Fibroblast of the aortic adventitia (primary cell): ENCODE measurements around the gene CCL23. TPM values are rescaled to one million over a fixed set of nuclear protein-coding genes. Genes with fewer than 3 reads are reported as not detected.
"Not testable (repeated sequence)": the region's sequence is repeated elsewhere in the genome, so short reads cannot be mapped to it uniquely, and the experiment has no call there.

Source experiments
- DNase-seq: peaks from one replicate; pipeline ENCODE4 v3.0.0-alpha.2; 2010; ENCODE audit warnings: low read depth
- H3K4me3 ChIP-seq: 2 replicates; pipeline ENCODE4 v1.5.1; 2011; ENCODE audit warnings: low read depth, mild to moderate bottlenecking, control low read depth, low read length, moderate library complexity
- CTCF ChIP-seq: IDR thresholded peaks from 2 replicates; pipeline ENCODE4 v1.5.1; 2011; ENCODE audit warnings: mild to moderate bottlenecking, low read length, control low read depth, inconsistent platforms; ENCODE audit not compliant: insufficient read depth
- total RNA-seq: library from RNA; depleted of rRNA; stranded (reverse); fragments of >200 nt; gene quantifications from 2 replicates; pipeline ENCODE4 v1.2.3, GENCODE V29; 2012; ENCODE audit warnings: low replicate concordance

CCL23 gene
- total RNA-seq, 1 donor, result not detected

DNA sequence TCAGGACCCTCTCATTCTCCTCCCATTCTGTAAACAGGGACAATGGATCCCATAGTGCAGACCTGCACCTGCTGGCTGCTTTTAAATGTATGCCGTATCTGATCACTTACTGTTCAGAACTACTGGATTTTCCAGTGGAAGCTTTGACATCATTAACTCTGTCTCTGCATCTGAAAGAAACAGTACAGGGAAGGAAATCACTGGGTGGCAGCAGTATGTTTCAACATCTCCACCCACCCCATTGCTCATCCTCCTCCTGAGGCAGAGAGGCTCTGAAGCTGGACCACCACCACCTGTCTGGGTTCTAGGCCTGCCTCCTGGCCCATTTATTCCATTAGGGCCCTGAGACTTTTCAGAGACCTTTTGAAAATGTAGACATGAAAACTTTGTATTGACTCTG lies 19.0 kb downstream of the CCL23 start:
- TF ChIP-seq CTCF, result no peak
- DNase-seq, result no peak
- H3K4me3 ChIP-seq, result no peak overlapping the region

DNA sequence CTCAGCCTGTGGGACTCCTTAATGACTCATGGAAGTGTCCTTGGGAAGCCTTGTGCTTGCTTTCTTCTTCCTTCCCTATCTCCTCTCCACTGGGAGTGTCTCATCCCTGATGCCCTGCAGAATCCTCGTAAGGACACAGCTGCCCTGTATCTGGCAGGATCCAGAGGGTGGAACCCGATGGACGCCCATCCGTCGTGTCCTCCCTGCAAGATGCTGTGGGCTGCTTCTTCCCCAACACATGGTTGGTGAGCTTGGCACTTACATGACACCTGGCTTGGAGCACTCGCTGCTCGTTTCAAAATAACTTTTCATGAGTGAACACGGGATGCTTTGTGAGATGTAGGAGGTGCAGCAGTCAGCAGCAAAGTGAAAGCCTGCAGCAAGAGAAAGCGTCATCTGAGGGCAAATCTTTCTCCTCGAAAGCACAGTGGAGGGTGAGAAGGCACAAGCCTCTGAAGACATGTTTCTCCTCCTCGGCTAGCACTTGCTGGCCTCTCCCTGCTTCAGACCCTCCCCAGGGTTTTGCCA lies 19.7 kb downstream of the CCL23 start:
- no peak for DNase-seq
- TF ChIP-seq CTCF, result no peak
- no peak overlapping the region for H3K4me3 ChIP-seq

DNA sequence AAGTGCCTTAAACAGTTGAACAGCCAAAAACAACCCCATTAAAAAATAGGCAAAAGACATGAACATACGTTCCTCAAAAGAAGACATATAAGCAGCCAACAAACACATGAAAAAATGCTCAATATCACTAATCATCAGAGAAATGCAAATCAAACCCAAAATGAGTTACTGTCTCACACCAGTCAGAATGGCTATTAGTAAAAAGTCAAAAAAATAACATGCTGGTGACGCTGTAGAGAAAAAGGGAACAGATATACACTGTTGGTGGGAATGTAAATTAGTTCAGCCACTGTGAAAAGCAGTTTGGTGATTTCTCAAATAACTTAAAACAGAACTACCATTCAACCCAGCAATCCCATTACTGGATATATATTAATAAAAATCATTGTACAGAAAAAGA lies 22.4 kb downstream of the CCL23 start:
- not testable (repeated sequence) for DNase-seq, H3K4me3 ChIP-seq

DNA sequence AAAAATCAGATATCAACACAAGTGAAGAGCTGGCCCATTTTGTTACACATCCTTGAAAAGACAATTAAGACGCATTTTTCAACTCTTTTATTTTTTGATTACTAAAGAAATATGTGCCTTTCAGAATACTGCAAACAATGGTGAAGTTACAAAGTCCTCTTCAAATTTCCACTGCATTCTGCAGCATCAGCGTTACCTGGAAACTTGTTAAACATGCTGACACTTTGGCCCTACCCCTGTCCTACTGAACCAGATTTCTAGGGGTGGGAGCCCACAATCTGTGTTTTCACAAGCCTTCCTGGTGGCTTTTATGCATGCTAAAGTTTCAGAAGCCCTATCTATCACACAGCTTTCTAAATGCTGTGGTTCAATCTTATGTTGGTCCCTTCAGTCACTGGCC lies 26.7 kb downstream of the CCL23 start:
- no peak for TF ChIP-seq CTCF
- DNase-seq, result no peak
- no peak overlapping the region for H3K4me3 ChIP-seq

DNA sequence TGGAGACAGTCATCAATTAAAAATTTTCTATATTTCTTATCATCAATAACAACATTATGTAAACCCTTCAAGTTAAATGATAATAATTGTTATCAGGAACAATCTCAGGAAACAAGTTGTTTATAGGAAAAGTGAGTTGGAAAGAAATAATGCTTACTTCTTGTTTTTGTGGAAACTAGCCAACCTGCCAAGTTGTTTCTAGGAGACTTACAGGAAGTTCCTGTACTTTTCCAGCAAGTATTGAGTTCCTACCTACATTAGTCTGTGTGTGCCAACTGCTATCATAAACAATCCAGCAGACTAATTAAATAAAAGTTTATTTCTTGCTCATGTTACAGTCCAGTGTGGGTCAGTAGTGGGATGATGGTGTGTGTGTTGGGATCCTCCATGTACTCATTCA lies 29.6 kb downstream of the CCL23 start:
- DNase-seq, result no peak
- H3K4me3 ChIP-seq, result no peak overlapping the region
- TF ChIP-seq CTCF, result no peak

GRCh38 chr17:35986643-35987042 lies 31.1 kb downstream of the CCL23 start, which contains the start of gene CCL14:
TSS of gene CCL14 (minus strand) at chr17:35986729. CDS start at chr17:35986649, 80 bp downstream.
- no peak for TF ChIP-seq CTCF
- H3K4me3 ChIP-seq, result no peak within 1 kb of the TSS
- no peak for DNase-seq

GRCh38 chr17:35984140-35984539 lies 33.6 kb downstream of the CCL23 start:
- DNase-seq, result no peak
- TF ChIP-seq CTCF, result no peak
- no peak overlapping the region for H3K4me3 ChIP-seq
